HepG2 (cell line): ENCODE results near the gene CCDC18. TPM values are rescaled to one million over a fixed set of nuclear protein-coding genes. Genes with fewer than 3 reads are reported as not detected.
"Not testable (repeated sequence)": the region's sequence is repeated elsewhere in the genome, so short reads cannot be mapped to it uniquely, and the experiment has no call there.

Experiments
- ATAC-seq: fragments of 200-7000 bp; cut with Tn5 transposase; 3 replicates; pipeline ENCODE4 v1.9.1; 2020; ENCODE audit warnings: mild to moderate bottlenecking, moderate library complexity
- BruUV-seq: library from RNA; stranded (reverse); fragments of 400-500 nt; replicated peaks from 2 replicates; lab custom pipeline; 2021; lab: Mats Ljungman, UMichigan
- CTCF ChIA-PET: fragments of 300-600 bp; formaldehyde crosslinking; extraction: SDS; loops from one replicate; lab custom pipeline; 2021; ENCODE audit warnings: low total read pairs, inconsistent platforms, low intra/inter-chr PET ratio; lab: Yijun Ruan, JAX
- POLR2A ChIA-PET: fragments of 350-600 bp; sonication (Branson Sonifier 250); formaldehyde crosslinking; loops from one replicate; lab custom pipeline; 2020; ENCODE audit warnings: antibody characterized with exemption, inconsistent platforms; lab: Yijun Ruan, JAX
- DNase-seq: peaks from one replicate; pipeline ENCODE4 v3.0.0-alpha.2; 2015; ENCODE audit warnings: low spot score
- FAIRE-seq: peaks from 3 replicates; lab custom pipeline; 2011; peaks lifted over from hg19 to GRCh38; lab: Jason Lieb, UNC
- H2AFZ ChIP-seq: one replicate; pipeline ENCODE4 v1.6.1; 2011; ENCODE audit warnings: low read length, inconsistent platforms
- H3K27ac ChIP-seq: fragments of 300-600 bp; 3 replicates; pipeline ENCODE4 v1.8.0; 2011; ENCODE audit warnings: mixed run types, mild to moderate bottlenecking, mixed read lengths, low read length, inconsistent platforms; ENCODE audit not compliant: insufficient read depth; ENCODE audit errors: extremely low read length
- H3K27me3 ChIP-seq, 2 experiments: fragments of 200-600 bp in 1 of 2; 2 replicates in 1 of 2; 3 replicates in 1 of 2; pipeline versions ENCODE4 v1.6.0 to v1.8.0; 2011; ENCODE audit warnings: low read length in 2 of 2, mild to moderate bottlenecking in 2 of 2, moderate library complexity in 2 of 2, inconsistent platforms in 1 of 2; ENCODE audit not compliant: insufficient read depth in 2 of 2, control insufficient read depth in 1 of 2
- H3K36me3 ChIP-seq, 2 experiments: fragments of 200-600 bp in 1 of 2; replicated peaks in 1 of 2; 2 replicates in 1 of 2; 3 replicates in 1 of 2; pipeline versions ENCODE4 v1.5.1 to v1.8.0; 2011; ENCODE audit warnings: low read length in 2 of 2, inconsistent platforms in 1 of 2; ENCODE audit not compliant: insufficient read depth in 2 of 2, control insufficient read depth in 1 of 2
- H3K4me1 ChIP-seq: 2 replicates; pipeline ENCODE4 v1.5.1; 2012; ENCODE audit warnings: low read length, inconsistent platforms; ENCODE audit not compliant: insufficient read depth
- H3K4me2 ChIP-seq: 2 replicates; pipeline ENCODE4 v1.6.0; 2011; ENCODE audit warnings: low read depth, low read length, inconsistent platforms
- H3K4me3 ChIP-seq, 3 experiments: fragments of 200-600 bp in 1 of 3; sonication (generic), shearing (Covaris generic) in 1 of 3; replicated peaks in 1 of 3; 2 replicates each; pipeline ENCODE4 v1.5.1; 2011 to 2016; ENCODE audit warnings: low read length in 3 of 3, inconsistent platforms in 2 of 3, low read depth in 2 of 3, mild to moderate bottlenecking in 2 of 3, control low read depth in 1 of 3, mixed read lengths in 1 of 3; ENCODE audit not compliant: insufficient read depth in 1 of 3
- H3K79me2 ChIP-seq: one replicate; pipeline ENCODE4 v1.6.1; 2011; ENCODE audit warnings: low read length, inconsistent platforms; ENCODE audit not compliant: insufficient read depth
- H3K9ac ChIP-seq: 2 replicates; pipeline ENCODE4 v1.6.0; 2011; ENCODE audit warnings: mild to moderate bottlenecking, low read depth, low read length, inconsistent platforms; ENCODE audit not compliant: insufficient read depth
- H3K9me3 ChIP-seq: 2 replicates; pipeline ENCODE4 v1.5.1; 2012; ENCODE audit warnings: mild to moderate bottlenecking, low read length
- H4K20me1 ChIP-seq: 2 replicates; pipeline ENCODE4 v1.6.0; 2011; ENCODE audit warnings: inconsistent platforms, mild to moderate bottlenecking, low read length, moderate library complexity; ENCODE audit not compliant: insufficient read depth
- DRAP1 ChIP-seq: IDR thresholded peaks from 2 replicates; pipeline ENCODE4 v1.6.1; 2016; ENCODE audit warnings: missing genetic modification reagents, missing compliant biosample characterization
- ZKSCAN1 ChIP-seq: fragments of 150-350 bp; IDR thresholded peaks from 2 replicates; pipeline ENCODE4 v1.6.1; 2014; ENCODE audit warnings: low read length
- ZNF280D ChIP-seq: sonication (generic); formaldehyde crosslinking; IDR thresholded peaks from 2 replicates; pipeline ENCODE4 v1.5.1; 2020; ENCODE audit warnings: mild to moderate bottlenecking, missing genetic modification reagents
- WGBS: methylation state at CpG from one replicate; pipeline ENCODE4 v1.1.6; 2017; ENCODE audit warnings: low lambda C conversion rate; 5-methylcytosine and 5-hydroxymethylcytosine counted together
- in situ Hi-C: cut with HindIII; loops from 2 replicates; pipeline ENCODE4 v1.10.0; 2017; ENCODE audit warnings: low pct_unique_long_range_greater_than_20kb; ENCODE audit not compliant: extremely low pct_ligation_motif_present
- intact Hi-C: fragments of 100-400 bp; cut with micrococcal nuclease; formaldehyde crosslinking; loops from one replicate; pipeline ENCODE4 v1.10.0; 2022; ENCODE audit not compliant: unreplicated experiment
- polyA plus RNA-seq, 8 experiments: library from polyadenylated mRNA; depleted of rRNA in 3 of 8; stranded (reverse) in 7 of 8; unstranded in 1 of 8; fragments of >200 nt; fragmentation: Illumina TruSeq in 4 of 8; extraction: Trizol in 4 of 8; gene quantifications; 2 replicates each; pipeline versions ENCODE4 v1.2.1 to v1.2.3, GENCODE V29; 2011 to 2016; ENCODE audit warnings: low read depth in 4 of 8, missing spikeins in 1 of 8, mixed read lengths in 1 of 8; ENCODE audit not compliant: insufficient read depth in 1 of 8
- total RNA-seq, 5 experiments: library from RNA; depleted of rRNA; stranded (reverse); fragments of >200 nt; fragmentation: Illumina TruSeq; extraction: Trizol; gene quantifications; 2 replicates each; pipeline ENCODE4 v1.2.3, GENCODE V29; 2016; ENCODE audit warnings: low read depth in 1 of 5

The CCDC18 gene
- total and polyA plus RNA-seq, 2 of the 13 experiments (the other 11 are each of a cell fraction or from before 2014, with no cell fraction given), result 1.9 to 18.4 TPM

- DNase-seq (no peak), FAIRE-seq (no peak), ATAC-seq (no peak)
- H3K27me3 ChIP-seq, result no peaks in the 10 kb centered on the region; a peak in 1 of 5 replicates
- no TSS peak for BruUV-seq
- H3K27ac ChIP-seq, result no peak overlapping the region
- 100% methylated on average over 1 of the region's 3 CpGs for whole genome bisulfite sequencing
- no peak overlapping the region for H3K9ac ChIP-seq
- H3K4me3 ChIP-seq, result no peak overlapping the region
- TF ChIP-seq ZNF280D (CRISPR knock-in tag) (peak; percentile 36; the same call in 1 of the 2 replicates), ZKSCAN1 (peak; percentile 35; the same call in 1 of the 2 replicates), DRAP1 (CRISPR knock-in tag) (no peak)
- no peaks in the 10 kb centered on the region for H4K20me1 ChIP-seq
- H2AFZ ChIP-seq, result no peak overlapping the region
- ChIA-PET POLR2A (interaction anchor here (1.1 kb wide), 1 partner anchor 13 kb away, joined by 3 read pairs; no protein-coding TSS in a partner anchor), CTCF (no interaction called here)
- no peaks in the 10 kb centered on the region for H3K79me2 ChIP-seq
- in situ Hi-C loops (no loop called here), intact Hi-C loops (no loop called here)
- peaks cover 19% of the 10 kb centered on the region for H3K9me3 ChIP-seq
- H3K4me2 ChIP-seq, result no peak overlapping the region
- H3K4me1 ChIP-seq, result peaks cover 6% of the 10 kb centered on the region
- H3K36me3 ChIP-seq, result peaks cover 2 to 12% of the 10 kb centered on the region in 2 experiments; a peak in 2 of 5 replicates
Measured at GRCh38 chr1:93262645-93263044, 82.1 kb downstream of the CCDC18 start.

DNA sequence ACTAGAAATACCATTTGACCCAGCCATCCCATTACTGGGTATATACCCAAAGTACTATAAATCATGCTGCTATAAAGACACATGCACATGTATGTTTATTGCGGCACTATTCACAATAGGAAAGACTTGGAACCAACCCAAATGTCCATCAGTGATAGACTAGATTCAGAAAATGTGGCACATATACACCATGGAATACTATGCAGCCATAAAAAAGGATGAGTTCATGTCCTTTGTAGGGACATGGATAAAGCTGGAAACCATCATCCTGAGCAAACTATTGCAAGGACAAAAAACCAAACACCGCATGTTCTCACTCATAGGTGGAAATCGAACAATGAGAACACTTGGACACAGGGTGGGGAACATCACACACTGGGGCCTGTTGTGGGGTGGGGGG, 88.4 kb downstream of the CCDC18 start:
- ATAC-seq, H3K4me1 ChIP-seq, H3K27me3 ChIP-seq, intact Hi-C loops, H2AFZ ChIP-seq, H3K9ac ChIP-seq, H4K20me1 ChIP-seq, in situ Hi-C loops, BruUV-seq, POLR2A ChIA-PET, H3K79me2 ChIP-seq, H3K27ac ChIP-seq, H3K36me3 ChIP-seq, DNase-seq, CTCF ChIA-PET, H3K4me3 ChIP-seq, FAIRE-seq, H3K9me3 ChIP-seq, H3K4me2 ChIP-seq: not testable (repeated sequence)
- WGBS, result 94% methylated on average over 3 of the region's 3 CpGs
